ENCODE measurements around the gene FAM222A.

DNA sequence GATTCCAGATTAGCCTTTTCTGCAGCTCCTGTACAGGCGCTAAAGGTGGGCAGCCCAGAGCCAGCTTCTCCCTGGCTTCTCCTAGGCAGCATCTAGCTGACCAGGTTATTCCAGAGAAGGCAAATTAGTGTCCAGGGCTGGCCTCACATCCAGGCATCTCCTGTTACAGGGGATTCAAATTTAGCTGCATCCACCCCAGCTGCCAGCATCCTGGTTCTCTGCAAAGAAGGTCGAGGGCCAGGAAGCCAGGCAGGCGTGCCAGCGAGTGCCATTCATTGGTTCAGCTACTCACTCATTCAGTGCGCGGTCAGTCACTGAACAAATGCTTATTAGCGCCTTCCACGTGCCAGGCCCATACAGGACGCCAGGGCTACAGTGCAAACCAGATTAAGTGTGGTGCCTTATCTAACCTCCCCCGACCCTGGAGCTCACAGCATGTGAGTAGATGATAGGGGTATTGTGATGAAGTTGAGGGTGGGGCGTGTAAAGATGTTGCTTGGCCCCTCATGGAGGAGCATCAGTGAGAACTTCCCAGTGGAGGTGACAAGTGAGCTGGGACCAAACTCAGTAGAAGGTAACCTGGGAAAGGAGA lies 15.7 kb upstream of the FAM222A start:
- TF ChIP-seq POLR2A (IDR thresholded peaks at IDR 0.05) = no peak
- TF ChIP-seq, protein P1, sequence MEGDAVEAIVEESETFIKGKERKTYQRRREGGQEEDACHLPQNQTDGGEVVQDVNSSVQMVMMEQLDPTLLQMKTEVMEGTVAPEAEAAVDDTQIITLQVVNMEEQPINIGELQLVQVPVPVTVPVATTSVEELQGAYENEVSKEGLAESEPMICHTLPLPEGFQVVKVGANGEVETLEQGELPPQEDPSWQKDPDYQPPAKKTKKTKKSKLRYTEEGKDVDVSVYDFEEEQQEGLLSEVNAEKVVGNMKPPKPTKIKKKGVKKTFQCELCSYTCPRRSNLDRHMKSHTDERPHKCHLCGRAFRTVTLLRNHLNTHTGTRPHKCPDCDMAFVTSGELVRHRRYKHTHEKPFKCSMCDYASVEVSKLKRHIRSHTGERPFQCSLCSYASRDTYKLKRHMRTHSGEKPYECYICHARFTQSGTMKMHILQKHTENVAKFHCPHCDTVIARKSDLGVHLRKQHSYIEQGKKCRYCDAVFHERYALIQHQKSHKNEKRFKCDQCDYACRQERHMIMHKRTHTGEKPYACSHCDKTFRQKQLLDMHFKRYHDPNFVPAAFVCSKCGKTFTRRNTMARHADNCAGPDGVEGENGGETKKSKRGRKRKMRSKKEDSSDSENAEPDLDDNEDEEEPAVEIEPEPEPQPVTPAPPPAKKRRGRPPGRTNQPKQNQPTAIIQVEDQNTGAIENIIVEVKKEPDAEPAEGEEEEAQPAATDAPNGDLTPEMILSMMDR (IDR thresholded peaks at IDR 0.05 in 4 of 5, conservative IDR thresholded peaks at IDR 0.05 in 1 of 5) = no peak

Measured in gastrocnemius medialis (tissue), 4 donors.